ENCODE data around the gene MRPL12. TPM values are rescaled to one million over a fixed set of nuclear protein-coding genes. Genes with fewer than 3 reads are reported as not detected.

MRPL12 gene
- total and polyA plus RNA-seq, 2 of the 13 experiments (the other 11 are each of a cell fraction or from before 2014, with no cell fraction given): 39.1 to 94.1 TPM

DNA sequence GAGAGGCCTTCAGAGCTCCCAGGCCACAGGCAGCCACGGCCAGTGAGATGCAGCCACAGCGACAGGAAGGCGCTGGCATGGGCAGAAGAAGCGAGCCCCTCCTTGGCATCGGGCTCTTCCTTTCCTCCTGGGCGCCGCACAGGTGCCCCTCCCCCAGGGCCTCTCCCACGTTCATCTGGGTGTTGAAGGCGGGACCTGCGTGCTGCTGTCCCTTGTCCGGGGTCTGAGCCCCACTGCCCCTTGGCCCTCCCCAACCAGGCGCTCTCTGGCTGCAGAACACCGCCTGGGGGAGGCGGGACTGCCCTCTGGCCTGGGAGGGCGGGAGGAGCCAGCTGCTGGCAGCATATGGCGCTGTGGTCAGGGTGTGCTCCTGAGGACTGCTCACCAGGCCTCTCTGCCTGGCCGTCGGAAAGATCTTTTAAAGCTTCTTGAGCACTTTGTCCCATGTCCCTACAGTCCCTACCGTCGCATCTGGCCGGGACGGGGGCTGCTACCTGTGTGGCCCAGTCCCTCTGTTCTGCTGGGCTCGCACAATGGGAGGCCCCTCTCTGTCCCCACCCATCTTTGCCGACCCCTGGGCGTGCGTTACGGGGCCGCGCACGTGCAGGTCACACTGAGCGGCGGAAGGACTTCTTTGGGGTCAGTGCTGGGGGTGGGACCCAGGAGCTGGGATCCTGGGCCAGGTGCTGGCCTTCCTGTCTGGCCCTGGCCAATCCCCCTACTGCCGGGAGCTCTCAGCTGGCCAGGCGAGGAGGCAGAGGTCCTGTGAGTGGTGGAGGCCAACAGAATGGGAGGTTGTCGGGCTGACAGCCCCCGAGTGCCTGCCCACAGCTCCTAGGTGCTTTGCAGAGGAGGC is 10.6 kb downstream of the MRPL12 start (continued):
- TF ChIP-seq TBP (CRISPR knock-in tag; IDR thresholded peaks at IDR 0.05) (no peak), RFXAP (CRISPR knock-in tag; IDR thresholded peaks at IDR 0.05; ENCODE audit: borderline replicate concordance) (peak; percentile 70), GATAD1 (CRISPR knock-in tag; IDR thresholded peaks at IDR 0.05) (peak; percentile 63), ZSCAN12 (CRISPR knock-in tag; IDR thresholded peaks at IDR 0.05) (0 out of 2 replicates have a peak, but pooled peaks have one; percentile 46), ZNF205 (CRISPR knock-in tag; IDR thresholded peaks at IDR 0.05) (peak; percentile 64; the same call in 1 of the 2 replicates), HNRNPLL (IDR thresholded peaks at IDR 0.05; ENCODE audit: low read depth, low read length, poor library complexity, severe bottlenecking) (peak; percentile 49), ZNF460 (CRISPR knock-in tag; IDR thresholded peaks at IDR 0.05; ENCODE audit: borderline replicate concordance) (no peak), PTBP1 (IDR thresholded peaks at IDR 0.05; ENCODE audit: low read depth, low read length, poor library complexity, severe bottlenecking) (peak; percentile 88), NFE2L1 (CRISPR knock-in tag; IDR thresholded peaks at IDR 0.05; ENCODE audit: borderline replicate concordance) (0 out of 2 replicates have a peak, but pooled peaks have one; percentile 8), RAD21 (CRISPR knock-in tag; IDR thresholded peaks at IDR 0.05) (peak; percentile 26; the same call in 1 of the 2 replicates), TAF1 (CRISPR knock-in tag; IDR thresholded peaks at IDR 0.05) (peak; percentile 86), HNRNPK (IDR thresholded peaks at IDR 0.05; ENCODE audit: low read depth, low read length, poor library complexity, severe bottlenecking) (peak; percentile 20), ZSCAN21 (CRISPR knock-in tag; IDR thresholded peaks at IDR 0.05; ENCODE audit: borderline replicate concordance) (peak; percentile 91), ARHGAP35 (CRISPR knock-in tag; IDR thresholded peaks at IDR 0.05; ENCODE audit: borderline replicate concordance) (no peak; the same call in 1 of the 2 replicates), ZNF788 (CRISPR knock-in tag; IDR thresholded peaks at IDR 0.05; ENCODE audit: borderline replicate concordance) (peak; percentile 73), HOXA5 (CRISPR knock-in tag; IDR thresholded peaks at IDR 0.05) (peak; percentile 91), DMAP1 (CRISPR knock-in tag; IDR thresholded peaks at IDR 0.05) (peak; percentile 95), NRL (CRISPR knock-in tag; IDR thresholded peaks at IDR 0.05; ENCODE audit: borderline replicate concordance) (peak; percentile 90; the same call in 1 of the 2 replicates)
- TF ChIP-seq, protein P1, sequence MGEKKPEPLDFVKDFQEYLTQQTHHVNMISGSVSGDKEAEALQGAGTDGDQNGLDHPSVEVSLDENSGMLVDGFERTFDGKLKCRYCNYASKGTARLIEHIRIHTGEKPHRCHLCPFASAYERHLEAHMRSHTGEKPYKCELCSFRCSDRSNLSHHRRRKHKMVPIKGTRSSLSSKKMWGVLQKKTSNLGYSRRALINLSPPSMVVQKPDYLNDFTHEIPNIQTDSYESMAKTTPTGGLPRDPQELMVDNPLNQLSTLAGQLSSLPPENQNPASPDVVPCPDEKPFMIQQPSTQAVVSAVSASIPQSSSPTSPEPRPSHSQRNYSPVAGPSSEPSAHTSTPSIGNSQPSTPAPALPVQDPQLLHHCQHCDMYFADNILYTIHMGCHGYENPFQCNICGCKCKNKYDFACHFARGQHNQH (CRISPR knock-in tag; IDR thresholded peaks at IDR 0.05): peak; percentile 76
- TF ChIP-seq, protein P2, sequence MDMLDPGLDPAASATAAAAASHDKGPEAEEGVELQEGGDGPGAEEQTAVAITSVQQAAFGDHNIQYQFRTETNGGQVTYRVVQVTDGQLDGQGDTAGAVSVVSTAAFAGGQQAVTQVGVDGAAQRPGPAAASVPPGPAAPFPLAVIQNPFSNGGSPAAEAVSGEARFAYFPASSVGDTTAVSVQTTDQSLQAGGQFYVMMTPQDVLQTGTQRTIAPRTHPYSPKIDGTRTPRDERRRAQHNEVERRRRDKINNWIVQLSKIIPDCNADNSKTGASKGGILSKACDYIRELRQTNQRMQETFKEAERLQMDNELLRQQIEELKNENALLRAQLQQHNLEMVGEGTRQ (IDR thresholded peaks at IDR 0.05; ENCODE audit: low read depth, low read length): no peak
- TF ChIP-seq, protein P2 (CRISPR knock-in tag; IDR thresholded peaks at IDR 0.05; ENCODE audit: borderline replicate concordance): peak; percentile 64; the same call in 1 of the 2 replicates
- TF ChIP-seq, protein P3, sequence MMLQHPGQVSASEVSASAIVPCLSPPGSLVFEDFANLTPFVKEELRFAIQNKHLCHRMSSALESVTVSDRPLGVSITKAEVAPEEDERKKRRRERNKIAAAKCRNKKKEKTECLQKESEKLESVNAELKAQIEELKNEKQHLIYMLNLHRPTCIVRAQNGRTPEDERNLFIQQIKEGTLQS (CRISPR knock-in tag; IDR thresholded peaks at IDR 0.05): peak; percentile 4; the same call in 1 of the 2 replicates
- TF ChIP-seq, protein P4, sequence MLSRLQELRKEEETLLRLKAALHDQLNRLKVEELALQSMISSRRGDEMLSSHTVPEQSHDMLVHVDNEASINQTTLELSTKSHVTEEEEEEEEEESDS (CRISPR knock-in tag; IDR thresholded peaks at IDR 0.05; ENCODE audit: borderline replicate concordance): 0 out of 2 replicates have a peak, but pooled peaks have one; percentile 65

All from HepG2 (cell line).